Measurements from ENCODE around the gene TTYH1.

Gene TTYH1

GRCh38 chr19:54481326-54481930 lies 66.2 kb downstream of the TTYH1 start:
- no peak for DNase-seq (ENCODE audit: low read depth)

- no peak for DNase-seq (ENCODE audit: low read depth)
Observed at GRCh38 chr19:54482889-54483288, 67.6 kb downstream of the TTYH1 start.

- no peak for DNase-seq (ENCODE audit: low read depth)
Observed at GRCh38 chr19:54484451-54484850, 69.2 kb downstream of the TTYH1 start.

GRCh38 chr19:54485851-54486250 lies 70.6 kb downstream of the TTYH1 start:
- DNase-seq (ENCODE audit: low read depth) = no peak
